GDM1 (cell line): ENCODE results near the gene B3GLCT.
A peak's percentile ranks its signal among the peaks of the same experiment; 100 is the strongest.
"Not testable (repeated sequence)": the region's sequence is repeated elsewhere in the genome, so short reads cannot be mapped to it uniquely, and the experiment has no call there.

ENCODE experiments used
- DNase-seq: peaks from one replicate; lab custom pipeline; 2025; lab: John Stamatoyannopoulos, UW

Gene B3GLCT

DNA sequence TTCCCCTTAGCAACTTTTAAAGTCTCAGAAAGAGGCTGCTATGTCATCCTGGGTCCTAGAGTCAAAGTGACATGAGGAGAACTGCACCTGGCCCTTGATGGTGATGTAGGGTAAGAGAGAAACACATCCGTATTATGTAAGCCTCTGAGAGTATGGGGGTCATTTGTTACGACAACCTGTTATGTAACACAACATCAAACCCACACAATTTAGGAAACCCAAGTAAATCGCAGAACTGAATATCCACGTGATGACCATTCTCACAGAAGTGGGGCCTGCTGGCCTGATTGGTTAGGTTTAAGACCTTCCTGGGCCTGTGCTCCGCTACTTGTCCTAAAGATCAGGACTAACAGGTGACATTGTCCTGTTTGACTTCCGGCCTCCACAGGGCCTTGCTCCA is 15.3 kb upstream of the B3GLCT start:
- no peak for DNase-seq

DNA sequence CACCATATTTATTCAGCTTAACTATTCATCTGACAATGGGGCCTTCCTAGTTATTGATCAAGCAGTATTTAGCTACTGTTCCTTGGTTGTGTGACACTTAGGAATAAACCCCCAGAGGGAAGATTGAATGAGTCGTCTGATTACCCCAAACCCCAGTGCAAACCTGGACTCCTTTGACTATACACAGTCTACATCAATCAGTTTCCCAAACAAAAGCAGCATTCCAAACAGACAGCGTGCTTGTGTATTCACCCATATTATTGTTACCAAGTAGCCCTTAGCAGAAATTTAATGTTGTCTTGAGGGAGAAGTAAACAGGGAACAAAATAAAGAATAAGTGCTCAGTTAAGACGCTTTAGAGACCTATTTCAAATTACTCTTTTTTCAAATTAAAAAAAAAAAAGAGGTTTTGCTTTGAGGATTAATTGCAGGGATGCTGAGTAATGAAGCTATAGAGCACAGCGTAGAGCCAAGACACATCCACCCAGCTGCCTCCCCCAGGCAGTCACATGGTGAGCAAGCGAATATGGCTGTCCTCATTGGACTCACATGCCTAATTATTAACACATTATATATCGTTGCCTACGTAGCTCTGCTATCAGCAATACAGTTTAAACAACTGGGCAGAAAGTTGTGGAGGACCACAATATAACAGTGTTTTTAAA is 14.7 kb upstream of the B3GLCT start:
- no peak for DNase-seq

DNA sequence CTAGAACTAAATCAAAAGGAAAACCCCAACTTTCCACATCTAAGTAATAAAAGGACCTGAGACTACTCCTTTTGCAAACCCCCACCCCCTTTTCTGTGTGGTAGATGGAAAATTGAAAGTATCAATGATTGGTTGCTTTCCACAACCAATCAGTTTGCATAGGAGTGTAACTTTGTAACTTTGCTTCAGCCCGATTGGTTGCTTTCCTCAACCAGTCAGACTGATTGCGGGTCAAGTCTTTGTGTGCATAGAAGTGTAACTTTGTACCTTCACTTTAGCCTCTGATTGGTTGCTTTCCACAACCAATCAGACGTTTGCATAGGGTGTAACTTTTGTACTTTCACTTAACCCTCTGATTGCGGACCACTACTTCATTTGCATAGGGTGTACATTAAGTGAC is 8.0 kb upstream of the B3GLCT start:
- DNase-seq: no peak

DNA sequence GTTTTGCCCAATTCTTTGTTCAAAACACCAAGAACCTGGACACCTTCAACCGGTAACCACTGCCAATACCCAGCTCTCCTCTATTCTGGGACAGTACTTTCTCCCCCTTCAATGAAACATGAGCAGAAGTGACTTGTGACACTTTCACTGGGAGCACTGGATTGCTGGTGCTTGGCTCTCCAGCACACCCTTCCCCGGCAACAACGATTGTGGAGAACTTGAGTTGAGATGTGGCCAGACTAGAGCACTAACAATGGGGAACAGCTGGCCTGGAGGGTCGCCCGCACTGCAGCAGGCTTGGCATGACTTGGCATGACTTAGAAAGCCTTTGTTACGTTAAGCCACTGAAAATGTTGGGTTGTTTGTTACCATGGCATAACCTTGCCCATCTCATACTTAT is 7.5 kb upstream of the B3GLCT start:
- DNase-seq: no peak

DNA sequence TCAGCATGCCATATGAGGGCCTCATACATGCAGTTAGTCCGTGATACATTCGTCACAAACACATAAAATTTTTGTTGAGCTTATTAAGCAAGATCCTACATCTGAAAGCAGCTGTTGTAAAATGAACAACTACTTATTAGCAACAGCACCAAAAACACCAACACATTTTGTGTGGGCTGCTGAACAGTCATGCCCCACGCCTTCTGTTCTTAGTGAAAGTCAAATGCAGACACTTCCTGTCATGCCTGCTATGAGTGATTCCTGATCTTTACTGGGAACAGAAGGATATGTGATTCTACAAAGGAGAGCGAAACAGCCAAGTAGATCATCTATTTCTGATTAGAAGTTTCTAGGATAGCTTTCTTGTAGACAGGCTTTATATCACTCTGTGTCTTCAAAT is 4.2 kb upstream of the B3GLCT start:
- DNase-seq: no peak

DNA sequence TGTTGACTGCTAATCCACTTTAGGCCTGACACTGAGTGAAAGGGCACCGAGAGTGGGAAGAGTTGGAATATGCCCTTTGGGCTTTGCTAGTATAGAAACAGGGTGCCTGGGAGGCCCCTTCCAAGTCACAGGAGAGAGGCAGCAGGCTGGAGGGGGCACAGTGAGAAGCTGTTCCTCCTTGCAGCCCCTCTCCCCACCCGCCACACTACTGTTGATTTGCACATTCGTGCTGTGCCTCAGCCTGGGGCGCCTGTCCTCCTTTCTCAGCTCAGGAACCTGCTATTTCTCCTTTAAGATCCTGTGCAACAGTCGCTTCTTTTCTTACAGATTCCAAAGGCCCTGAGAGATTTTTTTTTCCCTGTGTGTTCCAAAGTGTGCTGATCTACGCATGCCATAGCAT is 2.8 kb upstream of the B3GLCT start:
- DNase-seq: no peak

DNA sequence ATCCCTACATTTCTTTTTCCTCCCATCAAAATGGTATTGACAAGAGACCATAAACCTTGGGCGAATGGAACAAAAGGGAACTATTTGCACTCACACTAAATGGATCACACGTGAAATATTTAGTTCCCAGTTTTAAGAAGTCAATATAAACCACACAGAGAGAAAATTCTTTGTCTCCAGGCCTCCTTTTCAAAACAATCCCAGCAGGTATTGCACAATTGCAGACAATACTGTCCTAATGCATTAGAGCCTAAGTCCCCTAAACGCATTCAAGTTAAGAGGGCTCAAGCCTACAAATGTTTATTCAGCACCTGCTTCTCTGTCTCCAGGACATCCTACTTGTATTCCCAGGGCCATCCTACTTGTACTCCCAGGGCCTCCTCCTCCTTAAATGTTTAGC is 1.3 kb upstream of the B3GLCT start:
- DNase-seq: no peak

DNA sequence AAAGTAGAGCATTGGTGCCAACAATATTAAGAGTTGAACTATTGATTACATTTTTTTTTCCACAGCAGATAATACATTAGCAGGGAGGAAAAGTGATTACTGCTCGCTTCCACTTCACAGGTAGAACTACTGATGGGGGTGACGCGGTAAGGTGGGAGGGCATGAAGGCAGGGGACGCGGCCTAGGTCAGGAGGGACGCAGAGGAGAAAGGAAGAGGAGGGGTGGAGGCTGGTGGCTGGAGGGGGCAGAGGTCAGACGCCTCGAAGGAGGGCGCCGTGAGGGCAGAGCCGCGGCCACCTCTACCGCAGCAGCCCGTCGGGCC is 287 bp upstream of the B3GLCT start:
- no peak for DNase-seq

DNA sequence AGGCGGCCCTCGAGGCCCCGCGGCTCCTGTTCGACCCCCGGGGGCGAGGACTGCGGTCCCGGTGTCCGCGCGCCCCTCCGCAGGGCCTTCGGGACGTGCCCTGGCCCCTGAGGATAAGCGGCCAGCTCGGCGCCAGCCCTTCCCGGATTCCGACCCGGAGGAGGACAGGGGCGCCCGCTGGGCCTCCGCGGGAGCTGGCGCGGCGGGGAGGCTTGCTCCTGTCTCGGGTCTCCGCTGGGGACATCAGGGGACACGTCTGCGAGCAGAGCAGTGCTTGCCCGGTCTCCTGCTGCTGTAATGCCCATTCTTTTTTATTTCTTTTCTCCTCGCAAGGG is 829 bp downstream of the B3GLCT start:
- peak; percentile 50 for DNase-seq

DNA sequence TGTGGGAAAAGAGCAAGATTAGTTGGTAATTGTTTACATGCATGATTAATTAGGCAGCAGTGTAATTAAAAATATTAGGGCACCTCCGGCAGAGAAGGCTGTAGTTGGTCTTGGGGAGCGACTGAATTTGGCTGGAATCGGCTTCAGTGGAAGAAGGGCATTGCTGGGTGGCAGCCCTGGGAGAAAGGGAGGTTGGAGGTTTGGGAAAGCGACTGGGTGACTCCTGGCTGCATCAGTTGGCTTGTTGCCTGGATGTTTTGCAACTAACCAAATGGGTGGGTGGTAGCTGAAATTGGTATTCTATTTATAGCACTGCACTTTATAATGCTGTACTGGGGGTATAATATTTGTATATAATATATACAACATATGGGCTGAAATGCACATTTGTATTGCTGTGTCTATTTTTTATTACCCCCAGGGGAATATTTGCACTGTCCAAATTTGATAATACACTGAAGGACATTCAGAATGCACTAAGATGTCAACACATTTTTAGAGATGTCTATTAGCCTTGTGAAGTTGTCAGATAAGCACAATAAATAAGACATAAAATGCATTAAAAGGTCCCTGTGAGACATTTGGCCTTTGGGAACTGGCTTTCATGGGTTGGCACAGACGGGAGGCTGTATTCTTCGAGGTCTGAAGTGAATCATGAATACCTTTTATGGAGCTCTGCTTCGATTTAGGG is 1.7 kb downstream of the B3GLCT start:
- no peak for DNase-seq

DNA sequence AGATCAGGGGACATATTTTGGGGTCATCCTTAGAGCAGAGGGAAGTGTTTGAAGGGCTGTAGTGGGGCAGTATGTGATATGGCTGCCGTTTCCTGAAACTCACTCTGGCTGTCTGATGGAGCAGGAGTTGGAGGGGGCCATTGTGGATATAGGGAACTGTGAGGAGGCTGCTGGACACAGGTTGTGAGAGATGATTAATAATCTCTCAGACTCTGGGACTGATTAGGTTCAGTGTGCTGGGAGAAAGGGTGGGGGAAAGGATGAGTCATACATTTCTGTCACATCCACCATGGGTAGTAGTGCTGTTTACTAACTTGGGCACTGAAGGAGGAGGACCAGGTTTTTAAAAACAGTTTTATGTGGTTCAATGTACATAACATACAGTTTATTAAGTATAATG is 4.8 kb downstream of the B3GLCT start:
- no peak for DNase-seq

DNA sequence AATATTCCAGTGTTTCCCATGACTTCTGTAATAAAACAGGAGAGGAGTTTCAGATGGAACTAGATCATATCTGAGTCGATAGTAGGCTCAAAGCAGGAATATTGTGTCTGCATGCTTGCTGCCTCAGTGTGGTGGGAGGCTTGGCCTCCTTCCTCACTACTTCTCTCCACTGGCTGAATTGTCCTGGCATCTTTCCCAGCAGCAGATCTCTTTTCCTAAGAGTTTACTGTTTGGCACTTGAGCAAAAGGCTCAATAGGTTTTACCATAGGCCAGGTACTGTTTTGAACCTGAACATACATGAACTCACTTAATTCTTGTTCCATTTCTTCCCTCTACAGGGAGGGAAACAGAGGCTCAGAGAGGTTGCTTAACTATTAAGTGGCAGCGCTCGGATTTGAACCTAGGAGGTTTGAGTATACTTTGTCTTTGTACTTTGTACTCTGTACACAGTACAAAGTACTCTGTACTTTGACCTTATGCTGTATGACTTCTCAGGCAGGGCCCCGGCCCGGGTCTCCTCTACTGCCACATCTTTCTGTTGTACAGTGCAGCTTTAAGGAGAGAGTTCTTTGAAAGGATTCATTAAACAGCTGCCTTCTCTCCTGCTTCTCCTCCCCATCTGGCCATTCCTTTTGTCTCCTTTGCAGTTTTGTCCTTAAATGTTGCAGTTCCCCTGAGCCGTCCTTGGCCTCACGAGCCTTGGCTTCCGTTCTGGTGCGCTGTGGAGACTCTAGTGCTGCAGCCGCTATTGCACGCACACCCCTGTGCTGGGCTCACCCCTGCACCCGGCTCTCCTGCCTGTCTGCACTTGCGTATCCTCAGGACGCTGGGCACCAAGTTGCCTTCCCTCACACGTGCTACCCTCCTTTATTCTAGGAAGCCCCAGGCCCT is 8.1 kb downstream of the B3GLCT start:
- DNase-seq: no peak

DNA sequence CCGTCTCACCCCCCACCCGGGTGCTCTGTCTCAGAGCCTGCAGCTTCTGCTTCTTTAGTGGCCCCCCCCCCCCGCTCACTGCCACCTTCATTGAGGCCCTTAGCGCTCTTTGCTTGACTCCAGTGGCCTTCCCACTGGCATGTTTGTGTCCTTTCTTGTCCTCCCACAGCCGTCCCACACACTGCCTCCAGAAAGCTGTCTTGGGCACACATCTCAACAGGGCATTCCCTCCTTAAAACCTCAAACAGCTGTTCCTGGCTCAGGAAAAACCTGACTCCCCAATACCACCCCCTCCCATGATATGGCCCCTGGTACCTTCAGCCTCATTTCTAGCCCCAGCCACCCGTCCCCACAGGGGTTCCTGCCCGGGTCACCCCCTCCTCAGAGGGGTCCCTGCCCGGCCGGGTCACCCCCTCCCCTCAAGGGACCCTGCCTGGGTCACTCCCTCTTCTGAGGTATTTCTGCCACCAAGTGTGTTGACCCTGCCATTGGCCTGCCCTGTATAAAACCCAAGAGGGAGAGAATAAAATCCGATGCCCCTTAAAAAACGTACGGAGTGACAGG is 8.9 kb downstream of the B3GLCT start:
- no peak for DNase-seq

DNA sequence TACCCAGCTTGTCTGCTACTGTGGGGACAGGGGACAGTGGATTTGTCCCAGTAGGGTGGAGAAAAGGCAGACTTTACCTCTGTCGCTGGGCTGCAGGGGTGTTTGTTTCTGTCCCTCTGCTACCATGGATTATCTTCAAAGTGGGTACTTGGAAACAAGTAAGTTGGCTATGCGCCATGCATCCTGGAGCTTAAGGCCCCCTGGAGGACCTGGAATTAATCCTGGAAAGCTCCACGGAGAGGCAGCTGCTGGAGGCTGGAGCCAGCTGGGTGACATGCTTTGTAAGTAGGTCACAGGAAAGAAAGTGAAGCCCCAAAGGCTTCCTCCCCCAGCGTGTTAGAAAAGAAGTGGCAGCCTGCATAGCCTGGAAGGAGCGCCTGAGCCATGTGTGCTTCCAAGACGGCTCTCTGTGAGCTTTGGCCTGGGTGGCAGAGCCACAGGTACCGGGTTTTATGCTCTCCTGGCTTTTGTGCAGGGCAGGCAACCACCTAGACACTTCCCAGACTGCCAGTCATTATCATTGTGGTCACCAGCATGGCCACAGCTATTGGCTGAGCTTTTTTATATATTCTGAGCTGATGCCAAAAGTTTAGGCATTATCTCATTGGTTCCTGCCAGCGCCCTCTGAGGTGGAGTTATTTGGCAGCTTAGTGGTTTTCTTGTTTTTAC is 9.5 kb downstream of the B3GLCT start:
- DNase-seq: no peak

DNA sequence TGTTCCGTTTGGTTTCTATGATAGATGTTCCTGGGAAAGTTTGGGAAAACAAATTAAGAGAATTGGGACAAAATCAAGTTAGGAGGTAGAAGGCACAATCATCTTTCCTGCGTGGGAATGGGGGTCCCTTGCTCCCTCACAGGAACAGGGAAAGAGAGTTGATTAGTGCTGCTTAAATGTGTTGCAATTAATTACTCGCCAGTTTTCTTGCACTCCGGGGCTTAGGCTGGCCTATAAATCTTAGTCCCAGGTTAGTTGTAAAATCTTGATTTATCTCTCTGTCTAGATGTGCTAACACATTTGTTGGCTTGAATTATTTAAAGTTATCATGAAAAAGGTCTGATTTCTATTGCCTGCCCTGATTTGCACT is 10.1 kb downstream of the B3GLCT start:
- DNase-seq: no peak

DNA sequence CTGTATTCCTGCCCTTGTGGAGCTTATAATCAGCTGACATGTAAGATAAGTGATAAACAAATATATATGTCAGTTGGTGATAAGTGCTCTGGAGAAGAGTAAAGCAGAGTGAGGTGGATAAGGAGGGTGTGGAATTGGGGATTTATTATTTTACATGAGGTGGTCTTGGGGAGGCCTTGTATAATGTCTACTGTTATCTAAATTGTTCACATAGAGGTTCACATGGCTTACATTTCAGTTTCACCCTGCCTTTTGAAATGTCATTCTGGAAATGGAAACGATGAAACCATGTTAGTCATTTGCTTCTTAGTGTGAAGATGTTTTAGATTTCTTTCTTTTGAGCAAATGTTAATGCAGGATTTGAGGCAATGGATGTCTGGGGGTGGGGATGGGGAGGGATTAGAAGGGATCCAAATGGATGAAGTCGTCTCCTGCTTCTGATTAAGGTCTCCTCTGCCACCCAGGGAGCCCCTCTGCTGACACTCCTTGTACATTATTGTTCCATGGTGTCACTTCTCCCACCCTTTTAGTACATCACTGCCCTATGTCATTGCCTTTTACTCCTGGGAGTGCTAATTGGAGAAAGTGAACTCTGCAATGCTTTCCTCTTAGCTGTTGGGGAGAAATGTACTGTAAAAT is 14.0 kb downstream of the B3GLCT start:
- no peak for DNase-seq

DNA sequence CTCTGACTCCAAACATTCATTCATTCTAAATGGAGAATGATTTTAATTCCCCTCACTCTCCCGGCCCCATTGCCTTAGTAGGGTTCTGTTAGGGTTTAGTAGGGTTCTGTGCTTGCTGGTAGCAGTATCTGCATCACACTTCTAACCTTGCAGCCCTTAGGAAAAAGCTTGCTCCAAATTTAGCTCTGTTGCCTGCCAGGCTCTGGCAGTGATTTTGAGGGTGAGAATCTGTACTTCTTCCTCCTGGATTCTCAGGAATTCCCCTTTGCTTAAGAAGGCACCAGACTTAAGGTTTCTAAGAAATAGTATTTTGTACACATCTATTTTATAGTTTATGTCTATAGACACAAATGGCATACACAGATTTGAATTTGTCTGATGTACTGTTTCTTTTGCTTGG is 14.7 kb downstream of the B3GLCT start:
- no peak for DNase-seq

DNA sequence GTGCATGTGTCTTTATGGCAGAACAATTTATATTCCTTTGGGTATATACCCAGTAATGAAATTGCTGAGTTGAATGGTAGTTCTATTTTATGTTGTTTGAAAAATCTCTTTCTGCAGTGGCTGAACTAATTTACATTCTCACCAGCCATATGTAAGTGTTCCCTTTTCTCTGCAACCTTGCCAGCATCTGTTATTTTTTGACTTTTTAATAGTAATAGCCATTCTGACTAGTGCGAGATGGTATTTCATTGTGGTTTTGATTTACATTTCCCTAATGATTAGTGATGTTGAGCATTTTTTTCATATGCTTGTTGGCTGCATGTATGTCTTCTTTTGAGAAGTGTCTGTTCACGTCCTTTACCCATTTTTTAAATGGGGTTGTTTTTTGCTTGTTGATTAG is 17.1 kb downstream of the B3GLCT start:
- DNase-seq: not testable (repeated sequence)

DNA sequence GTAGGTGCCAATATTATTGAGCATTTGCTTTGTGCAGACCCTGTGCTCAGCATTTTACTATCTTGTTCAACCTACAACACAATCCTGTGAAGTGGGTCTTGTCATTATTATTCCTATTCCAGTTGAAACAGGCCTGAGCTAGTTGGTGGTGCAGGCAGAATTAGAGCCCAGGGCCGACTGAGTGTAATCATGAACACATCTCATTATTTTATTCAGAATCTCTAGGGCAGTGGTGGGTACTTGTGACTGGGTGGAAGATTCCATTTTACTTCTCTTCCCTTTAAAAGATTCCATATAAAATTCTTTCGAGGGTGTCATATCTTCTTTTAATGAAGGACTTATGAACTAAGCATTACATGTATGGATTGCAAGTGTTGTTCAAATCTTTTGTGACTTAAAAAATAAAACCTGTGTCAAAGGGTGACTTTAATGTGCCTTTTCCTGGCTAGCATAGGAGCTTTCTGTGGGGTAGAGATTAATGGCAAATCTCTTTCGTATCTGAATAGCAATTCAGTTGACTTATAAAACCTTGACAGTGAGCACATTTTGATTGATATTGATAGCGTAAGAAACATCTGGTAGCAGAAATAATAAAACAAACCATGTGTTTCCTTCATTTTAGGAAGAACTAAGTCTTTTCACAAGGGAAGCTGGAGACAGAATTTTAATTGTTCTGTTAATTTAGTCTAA is 20.3 kb downstream of the B3GLCT start:
- no peak for DNase-seq

DNA sequence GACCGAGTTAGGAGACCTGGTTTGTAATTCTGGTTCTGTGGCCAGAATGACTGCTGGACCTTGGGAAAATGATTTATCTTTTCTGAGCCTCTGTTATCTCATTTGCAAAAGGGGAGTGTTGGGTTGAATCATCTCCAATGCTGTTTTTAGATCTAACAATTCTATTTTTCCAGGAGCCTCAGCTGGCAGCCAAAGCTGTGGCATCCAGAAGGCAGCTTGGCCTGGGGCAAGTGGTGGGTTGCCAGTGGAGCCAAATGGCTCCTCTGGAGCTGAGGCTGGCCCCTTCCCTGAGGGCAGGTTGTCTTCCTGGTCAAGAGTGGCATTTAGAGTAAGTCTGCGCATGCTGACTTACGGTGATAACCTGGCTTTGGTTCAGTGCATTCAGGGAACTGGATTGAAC is 21.3 kb downstream of the B3GLCT start:
- no peak for DNase-seq

DNA sequence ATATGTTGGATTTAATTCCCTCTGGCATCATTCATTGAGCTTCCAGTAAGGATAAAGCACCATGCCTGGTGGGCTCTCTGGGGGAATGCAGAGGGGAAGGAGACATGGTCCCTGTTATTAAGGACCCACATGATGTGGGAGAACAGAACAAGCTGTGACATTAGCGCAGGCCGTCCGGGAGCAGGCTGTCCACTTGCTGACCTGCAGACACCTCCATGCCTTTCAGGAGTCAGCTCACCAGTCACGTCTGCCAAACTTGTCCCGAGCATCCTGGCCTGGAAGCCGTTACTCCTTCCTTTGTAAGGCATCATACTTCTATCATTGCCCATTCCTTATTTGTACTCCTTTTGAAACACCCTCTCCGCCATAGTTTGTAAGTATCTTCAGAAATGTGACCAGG is 23.4 kb downstream of the B3GLCT start:
- DNase-seq: no peak

DNA sequence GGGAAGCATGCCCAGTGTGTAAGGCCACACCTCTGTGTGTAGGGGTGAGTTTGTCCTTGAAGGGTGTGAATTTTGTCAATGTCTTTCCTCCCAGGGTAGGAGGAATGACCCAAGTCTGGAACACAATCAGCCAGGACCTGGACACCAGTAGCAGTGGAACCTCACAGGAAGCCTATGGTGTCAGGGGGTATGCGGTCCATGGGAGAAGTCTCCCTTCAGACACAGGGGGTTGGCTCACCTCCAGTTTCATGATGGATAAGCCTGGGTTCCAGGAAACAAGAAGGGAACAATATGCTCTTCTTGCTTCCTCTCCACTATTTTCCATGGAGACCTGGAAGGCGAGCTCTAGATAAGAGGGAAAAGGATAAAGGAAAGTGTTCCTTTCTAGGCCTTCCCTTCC is 23.9 kb downstream of the B3GLCT start:
- no peak for DNase-seq
